ENCODE measurements around the gene VEGFC. TPM values are rescaled to one million over a fixed set of nuclear protein-coding genes. Genes with fewer than 3 reads are reported as not detected.

The VEGFC gene
- total and polyA plus RNA-seq, 2 experiments from 2014 or later: 2.9 to 4.2 TPM

GRCh38 chr4:176782794-176783193, 9.9 kb downstream of the VEGFC start:
- Histone ChIP-seq H3K9me3 (ENCODE audit: low read depth) (no peaks in the 10 kb centered on the region), H2AFZ (no peak overlapping the region), H4K20me1 (ENCODE audit: insufficient read depth, poor library complexity, severe bottlenecking) (no peaks in the 10 kb centered on the region), H3K4me2 (no peak overlapping the region), H3K36me3 (replicated peaks; ENCODE audit: insufficient read depth, low read depth) (no peaks in the 10 kb centered on the region), H3K4me1 (ENCODE audit: insufficient read depth) (no peaks in the 10 kb centered on the region), H3K79me2 (no peaks in the 10 kb centered on the region), H3K27ac (no peak overlapping the region), H3K4me3 (no peak overlapping the region), H3K27me3 (no peaks in the 10 kb centered on the region), H3K9me2 (replicated peaks; ENCODE audit: insufficient read depth) (no peaks in the 10 kb centered on the region)
- no peak for DNase-seq (ENCODE audit: low spot score)
- TF ChIP-seq EZH2phosphoT487 (IDR thresholded peaks at IDR 0.05; ENCODE audit: low read depth, severe bottlenecking, unreplicated experiment): no peak
- 83% methylated on average over 2 of the region's 2 CpGs for WGBS (ENCODE audit: low lambda C conversion rate, missing lambda C conversion rate)

- Histone ChIP-seq H2AFZ (no peak overlapping the region), H4K20me1 (ENCODE audit: insufficient read depth, poor library complexity, severe bottlenecking) (no peaks in the 10 kb centered on the region), H3K9me2 (replicated peaks; ENCODE audit: insufficient read depth) (no peaks in the 10 kb centered on the region), H3K27ac (no peak overlapping the region), H3K4me2 (no peak overlapping the region), H3K79me2 (no peaks in the 10 kb centered on the region), H3K9me3 (ENCODE audit: low read depth) (no peaks in the 10 kb centered on the region), H3K4me3 (no peak overlapping the region), H3K4me1 (ENCODE audit: insufficient read depth) (no peaks in the 10 kb centered on the region), H3K27me3 (no peaks in the 10 kb centered on the region), H3K36me3 (replicated peaks; ENCODE audit: insufficient read depth, low read depth) (no peaks in the 10 kb centered on the region)
- 86% methylated on average over 5 of the region's 5 CpGs for WGBS (ENCODE audit: low lambda C conversion rate, missing lambda C conversion rate)
- DNase-seq (ENCODE audit: low spot score): no peak
- no peak for TF ChIP-seq EZH2phosphoT487 (IDR thresholded peaks at IDR 0.05; ENCODE audit: low read depth, severe bottlenecking, unreplicated experiment)
- no peak for TF ChIP-seq EZH2 (IDR thresholded peaks at IDR 0.05; ENCODE audit: borderline replicate concordance)
- no peak for TF ChIP-seq CTCF (IDR thresholded peaks at IDR 0.05; ENCODE audit: poor library complexity)
These were observed 10.5 kb downstream of the VEGFC start for GRCh38 chr4:176782191-176782590.

- Histone ChIP-seq H3K9me3 (ENCODE audit: low read depth) (no peaks in the 10 kb centered on the region), H3K27me3 (no peaks in the 10 kb centered on the region), H3K4me3 (no peak overlapping the region), H3K27ac (no peak overlapping the region), H3K36me3 (replicated peaks; ENCODE audit: insufficient read depth, low read depth) (no peaks in the 10 kb centered on the region), H3K79me2 (no peaks in the 10 kb centered on the region), H3K4me1 (ENCODE audit: insufficient read depth) (no peaks in the 10 kb centered on the region), H3K4me2 (no peak overlapping the region), H2AFZ (no peak overlapping the region), H3K9me2 (replicated peaks; ENCODE audit: insufficient read depth) (no peaks in the 10 kb centered on the region), H4K20me1 (ENCODE audit: insufficient read depth, poor library complexity, severe bottlenecking) (no peaks in the 10 kb centered on the region)
- no peak for TF ChIP-seq EZH2phosphoT487 (IDR thresholded peaks at IDR 0.05; ENCODE audit: low read depth, severe bottlenecking, unreplicated experiment)
- no peak for TF ChIP-seq EZH2 (IDR thresholded peaks at IDR 0.05; ENCODE audit: borderline replicate concordance)
- TF ChIP-seq CTCF (IDR thresholded peaks at IDR 0.05; ENCODE audit: poor library complexity): no peak
- no peak for DNase-seq (ENCODE audit: low spot score)
- WGBS (ENCODE audit: low lambda C conversion rate, missing lambda C conversion rate): 61% methylated on average over 4 of the region's 4 CpGs
These were observed 11.0 kb downstream of the VEGFC start for GRCh38 chr4:176781739-176782100.

- H3K36me3 ChIP-seq (replicated peaks; ENCODE audit: insufficient read depth, low read depth): no peaks in the 10 kb centered on the region
- no peak for DNase-seq (ENCODE audit: low spot score)
- H2AFZ ChIP-seq: no peak overlapping the region
- H3K79me2 ChIP-seq: no peaks in the 10 kb centered on the region
- no peak overlapping the region for H3K4me3 ChIP-seq
- H3K4me1 ChIP-seq (ENCODE audit: insufficient read depth): no peaks in the 10 kb centered on the region
- H4K20me1 ChIP-seq (ENCODE audit: insufficient read depth, poor library complexity, severe bottlenecking): no peaks in the 10 kb centered on the region
- H3K4me2 ChIP-seq: no peak overlapping the region
- H3K27ac ChIP-seq: no peak overlapping the region
- no peaks in the 10 kb centered on the region for H3K27me3 ChIP-seq
- 55% methylated on average over 1 of the region's 1 CpG for WGBS (ENCODE audit: low lambda C conversion rate, missing lambda C conversion rate)
- H3K9me3 ChIP-seq (ENCODE audit: low read depth): no peaks in the 10 kb centered on the region
- no peak for TF ChIP-seq EZH2 (IDR thresholded peaks at IDR 0.05; ENCODE audit: borderline replicate concordance)
- TF ChIP-seq EZH2phosphoT487 (IDR thresholded peaks at IDR 0.05; ENCODE audit: low read depth, severe bottlenecking, unreplicated experiment): no peak
- no peak for TF ChIP-seq CTCF (IDR thresholded peaks at IDR 0.05; ENCODE audit: poor library complexity)
- no peaks in the 10 kb centered on the region for H3K9me2 ChIP-seq (replicated peaks; ENCODE audit: insufficient read depth)
These were observed 11.6 kb downstream of the VEGFC start for GRCh38 chr4:176780995-176781738.

Measured in hepatocyte (in vitro differentiated cells).